HG03354 (cell line): Measurements from ENCODE around the gene SSBP3.

Source experiments
- ATAC-seq: cut with Tn5 transposase; IDR thresholded peaks from one replicate; pipeline ENCODE4 v1.9.1; 2021; ENCODE audit warnings: mild to moderate bottlenecking; ENCODE audit not compliant: unreplicated experiment, poor library complexity, severe bottlenecking

SSBP3 gene

DNA sequence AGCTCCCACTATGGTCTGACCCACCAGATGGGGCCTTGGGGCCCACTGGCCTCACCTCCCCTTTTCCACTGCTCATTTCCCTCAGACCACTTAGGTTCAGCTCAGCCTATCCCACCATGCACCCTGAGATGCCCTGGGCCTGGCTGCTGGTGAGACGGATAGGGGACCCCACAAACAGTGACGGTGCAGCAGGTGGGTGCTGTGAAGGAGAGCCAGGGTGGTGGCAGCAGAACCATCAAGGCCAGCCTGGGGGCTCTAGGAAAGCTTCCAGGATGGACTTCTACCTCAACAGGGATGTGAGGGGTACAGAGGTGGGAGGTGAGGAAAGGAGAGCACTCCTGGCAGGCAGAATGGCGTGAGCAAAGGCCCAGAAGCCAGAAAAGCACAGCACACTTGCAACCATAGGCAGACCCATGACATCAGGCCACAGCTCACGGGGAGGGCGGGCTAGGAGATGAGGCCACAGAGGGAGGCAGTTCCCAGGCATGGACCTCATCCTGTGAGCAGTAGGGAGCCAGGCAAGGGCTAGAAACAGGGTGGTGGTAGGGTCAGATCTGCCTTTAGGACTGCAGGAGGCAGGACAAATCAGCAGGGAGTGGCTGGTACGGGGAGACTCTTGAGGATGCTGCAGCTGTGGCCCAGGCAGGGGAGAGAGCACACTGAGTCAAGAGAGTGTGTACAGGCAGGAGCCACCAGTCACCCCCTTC, 229.4 kb downstream of the SSBP3 start:
- ATAC-seq: no peak
